HEK293 (cell line): ENCODE results near the gene SCO1.

Experiments
- BCL11A ChIP-seq: fragments of 450-650 bp; formaldehyde crosslinking; IDR thresholded peaks from 2 replicates; pipeline ENCODE4 v1.5.1; 2016; ENCODE audit warnings: low read depth, missing biosample characterization, missing genetic modification characterization
- REST ChIP-seq: fragments of 450-650 bp; formaldehyde crosslinking; IDR thresholded peaks from 2 replicates; pipeline ENCODE4 v1.5.1; 2016; ENCODE audit warnings: missing biosample characterization, missing genetic modification characterization
- TCF7L2 ChIP-seq: IDR thresholded peaks from 2 replicates; pipeline ENCODE4 v1.6.1; 2011; ENCODE audit warnings: low read depth, mild to moderate bottlenecking, inconsistent platforms, low read length, moderate library complexity, borderline replicate concordance
- ZNF274 ChIP-seq, 2 experiments: fragments of 200-500 bp in 1 of 2; fragments of 450-650 bp in 1 of 2; sonication (Bioruptor generic) in 1 of 2; formaldehyde crosslinking in 1 of 2; IDR thresholded peaks; 2 replicates each; pipeline versions ENCODE4 v1.5.1 to v1.6.1; 2014 to 2016; ENCODE audit warnings: borderline replicate concordance in 1 of 2, inconsistent platforms in 1 of 2, low read length in 1 of 2, missing biosample characterization in 1 of 2, missing genetic modification characterization in 1 of 2
- ZNF548 ChIP-seq: fragments of 450-650 bp; formaldehyde crosslinking; IDR thresholded peaks from 2 replicates; pipeline ENCODE4 v1.5.1; 2016; ENCODE audit warnings: missing biosample characterization, missing genetic modification characterization
- TF ChIP-seq, protein P1 (sequence below): fragments of 450-650 bp; formaldehyde crosslinking; IDR thresholded peaks from 2 replicates; pipeline ENCODE4 v1.5.1; 2016; ENCODE audit warnings: missing biosample characterization, missing genetic modification characterization

- TF ChIP-seq BCL11A, result no peak
- no peak for TF ChIP-seq ZNF274 (IDR thresholded peaks at IDR 0.05; ENCODE audit: low read length)
- no peak for TF ChIP-seq ZNF274 (tag by site-specific recombination; IDR thresholded peaks at IDR 0.05; ENCODE audit: borderline replicate concordance)
- no peak for TF ChIP-seq ZNF548 (tag by site-specific recombination)
- TF ChIP-seq, protein P1, sequence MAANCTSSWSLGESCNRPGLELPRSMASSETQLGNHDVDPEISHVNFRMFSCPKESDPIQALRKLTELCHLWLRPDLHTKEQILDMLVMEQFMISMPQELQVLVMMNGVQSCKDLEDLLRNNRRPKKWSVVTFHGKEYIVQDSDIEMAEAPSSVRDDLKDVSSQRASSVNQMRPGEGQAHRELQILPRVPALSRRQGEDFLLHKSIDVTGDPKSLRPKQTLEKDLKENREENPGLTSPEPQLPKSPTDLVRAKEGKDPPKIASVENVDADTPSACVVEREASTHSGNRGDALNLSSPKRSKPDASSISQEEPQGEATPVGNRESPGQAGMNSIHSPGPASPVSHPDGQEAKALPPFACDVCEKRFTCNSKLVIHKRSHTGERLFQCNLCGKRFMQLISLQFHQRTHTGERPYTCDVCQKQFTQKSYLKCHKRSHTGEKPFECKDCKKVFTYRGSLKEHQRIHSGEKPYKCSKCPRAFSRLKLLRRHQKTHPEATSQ (tag by site-specific recombination), result no peak
- no peak for TF ChIP-seq REST (tag by site-specific recombination)
- no peak for TF ChIP-seq TCF7L2
Measured at GRCh38 chr17:10653987-10654386, 43.3 kb downstream of the SCO1 start.
